GM12875 (cell line): ENCODE data around the gene P2RY4.
"Not testable (repeated sequence)": the region's sequence is repeated elsewhere in the genome, so short reads cannot be mapped to it uniquely, and the experiment has no call there.

Experiments used
- H3K4me3 ChIP-seq: one replicate; pipeline ENCODE4 v1.5.1; 2011; ENCODE audit warnings: low read depth, low read length, control low read depth
- CTCF ChIP-seq: IDR thresholded peaks from 2 replicates; pipeline ENCODE4 v1.5.1; 2011; ENCODE audit warnings: low read depth, mild to moderate bottlenecking, control low read depth, inconsistent platforms, low read length, moderate library complexity, borderline replicate concordance; ENCODE audit not compliant: insufficient read depth

P2RY4 gene

GRCh38 chrX:70244881-70245280 lies 15.1 kb downstream of the P2RY4 start:
- no peak for TF ChIP-seq CTCF
- H3K4me3 ChIP-seq: no peak overlapping the region

GRCh38 chrX:70243601-70244000 lies 16.4 kb downstream of the P2RY4 start:
- H3K4me3 ChIP-seq: not testable (repeated sequence)

GRCh38 chrX:70241501-70241900 lies 18.5 kb downstream of the P2RY4 start:
- H3K4me3 ChIP-seq: no peak overlapping the region
- no peak for TF ChIP-seq CTCF

- no peak for TF ChIP-seq CTCF
Observed at GRCh38 chrX:70240751-70241150, 19.3 kb downstream of the P2RY4 start.

GRCh38 chrX:70234355-70234754 lies 25.6 kb downstream of the P2RY4 start, which contains the start of gene AWAT1:
AWAT1 (plus strand) TSS chrX:70234655; CDS start chrX:70234696, 41 bp downstream.
- no peak for TF ChIP-seq CTCF
- H3K4me3 ChIP-seq: no peak within 1 kb of the TSS

More at GRCh38 chrX:70240751-70241150, 19.3 kb downstream of the P2RY4 start:
- no peak overlapping the region for H3K4me3 ChIP-seq

- H3K4me3 ChIP-seq: no peak overlapping the region
- no peak for TF ChIP-seq CTCF
Observed at GRCh38 chrX:70231666-70232065, 28.3 kb downstream of the P2RY4 start.

- TF ChIP-seq CTCF: no peak
- H3K4me3 ChIP-seq: no peak overlapping the region
Observed at GRCh38 chrX:70226687-70227086, 33.3 kb downstream of the P2RY4 start.

GRCh38 chrX:70226048-70226447 lies 34.0 kb downstream of the P2RY4 start:
- no peak overlapping the region for H3K4me3 ChIP-seq
- no peak for TF ChIP-seq CTCF
